Stimulated activated CD4-positive, alpha-beta T cell treated with anti-CD3 and anti-CD28 coated beads, Interleukin-2, amount 100 ng/mL, for 48 hours (primary cell): ENCODE data around the gene HIRA.

Experiments
- DNase-seq, 2 donors: peaks; one replicate each; pipeline ENCODE4 v3.0.0-alpha.2; 2020

Gene HIRA

DNA sequence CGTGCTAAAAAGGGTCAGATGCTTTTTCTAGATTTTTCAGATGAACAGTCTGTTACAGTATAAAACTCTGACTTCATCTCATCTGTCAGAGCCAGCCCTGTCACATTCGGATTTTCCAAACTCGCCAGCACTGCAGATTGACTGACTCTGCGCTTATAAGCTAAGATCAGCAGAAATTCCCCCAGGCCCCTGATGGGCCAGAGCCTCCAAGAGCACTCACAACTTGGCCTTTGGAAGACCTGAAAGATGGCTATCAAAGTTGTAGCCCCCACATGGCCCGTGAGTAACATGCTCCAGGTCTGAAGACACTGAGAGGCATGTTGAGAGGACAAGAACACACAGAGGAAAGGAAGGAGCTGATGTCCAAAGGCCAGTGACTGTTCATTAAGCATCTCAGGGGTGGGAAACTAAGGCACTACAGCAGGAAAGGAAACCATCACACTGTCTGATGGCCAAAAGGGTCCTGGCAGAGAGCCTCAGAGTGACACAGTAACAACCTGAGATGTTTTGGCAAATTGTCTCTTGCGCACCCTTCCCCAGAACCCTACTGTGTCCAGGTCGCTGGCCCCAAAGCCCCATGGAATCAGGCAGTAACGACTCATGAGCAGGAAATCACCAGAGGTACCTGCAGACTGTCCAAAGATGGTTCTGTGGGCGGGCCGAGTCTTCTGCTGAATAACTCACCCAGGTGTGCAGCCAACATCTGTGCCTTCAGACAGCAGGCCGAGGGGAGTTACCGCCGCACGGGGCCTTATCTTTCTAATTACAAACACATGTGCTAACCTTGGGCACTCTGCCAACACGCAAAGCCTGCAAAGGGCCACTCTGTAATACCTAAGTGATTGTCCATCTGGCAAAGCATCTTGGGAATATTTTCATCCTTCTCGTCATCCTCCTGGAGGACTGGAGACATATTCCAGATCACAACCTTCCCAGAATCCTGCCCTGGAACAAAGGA lies 23.6 kb downstream of the HIRA start:
- DNase-seq, result no peak

DNA sequence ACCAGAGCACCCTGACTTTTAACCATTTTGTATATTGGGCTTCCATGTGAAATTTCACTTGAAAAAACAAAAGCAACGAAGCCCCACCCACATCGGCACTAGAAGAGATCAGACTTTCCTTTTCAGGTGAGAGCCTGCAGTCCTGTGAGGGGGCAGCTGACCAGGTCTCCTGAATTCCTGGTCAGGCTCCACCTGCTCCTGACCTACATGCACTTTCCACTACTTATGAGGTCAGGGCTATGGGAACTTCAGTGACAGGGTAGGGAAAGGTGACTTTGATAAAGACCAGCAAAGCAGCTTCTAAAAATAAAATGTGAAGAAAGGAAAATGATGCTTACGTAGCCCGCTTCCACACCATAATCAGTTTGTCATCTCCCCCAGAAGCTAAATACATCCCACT lies 24.7 kb downstream of the HIRA start:
- DNase-seq, result no peak

DNA sequence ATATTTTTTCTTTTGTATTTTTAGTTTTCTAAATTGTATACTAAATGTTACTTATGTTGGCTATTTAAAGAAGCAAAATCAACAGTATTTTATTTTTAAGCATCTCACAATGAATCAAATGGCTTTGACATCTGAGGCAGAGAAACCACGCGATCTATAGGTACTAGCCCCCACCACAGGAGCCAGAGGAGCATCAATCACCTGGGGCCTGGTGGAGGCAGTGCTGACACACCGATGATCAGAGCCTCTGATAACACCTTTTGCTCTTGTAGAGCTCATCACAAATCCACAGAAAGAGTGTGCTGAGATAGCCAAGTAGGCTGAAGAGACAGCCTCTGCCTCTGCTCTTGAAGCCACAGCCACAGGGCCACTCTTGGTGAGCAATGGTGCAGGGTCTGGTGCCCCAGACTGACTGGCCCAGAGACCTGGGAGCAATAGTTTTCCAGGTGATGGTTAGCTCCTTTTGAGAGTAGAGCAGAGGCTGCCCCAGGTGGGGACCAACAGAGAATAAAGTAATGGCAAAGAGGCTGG lies 25.2 kb downstream of the HIRA start:
- DNase-seq, result no peak

GRCh38 chr22:19405652-19406051 lies 25.9 kb downstream of the HIRA start:
- DNase-seq, result no peak

DNA sequence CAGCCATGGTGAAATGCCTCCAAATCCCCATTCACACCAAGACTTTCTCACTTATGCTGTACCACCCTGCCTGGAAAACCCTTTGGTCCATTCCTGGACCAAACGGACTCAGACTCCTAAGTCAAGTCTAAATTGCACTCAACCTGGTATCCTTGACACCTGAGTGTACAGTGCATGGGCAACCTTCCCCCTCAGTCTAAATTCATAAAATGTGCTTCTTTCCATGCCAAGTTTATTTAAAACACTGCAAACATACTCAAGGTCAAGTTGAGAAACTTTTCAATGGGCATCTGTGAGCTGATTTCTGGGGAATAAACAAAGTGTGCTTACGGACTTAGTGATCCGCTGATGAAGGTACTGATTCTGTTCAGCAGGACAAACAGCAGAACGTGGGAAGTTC lies 26.4 kb downstream of the HIRA start:
- DNase-seq, result no peak

DNA sequence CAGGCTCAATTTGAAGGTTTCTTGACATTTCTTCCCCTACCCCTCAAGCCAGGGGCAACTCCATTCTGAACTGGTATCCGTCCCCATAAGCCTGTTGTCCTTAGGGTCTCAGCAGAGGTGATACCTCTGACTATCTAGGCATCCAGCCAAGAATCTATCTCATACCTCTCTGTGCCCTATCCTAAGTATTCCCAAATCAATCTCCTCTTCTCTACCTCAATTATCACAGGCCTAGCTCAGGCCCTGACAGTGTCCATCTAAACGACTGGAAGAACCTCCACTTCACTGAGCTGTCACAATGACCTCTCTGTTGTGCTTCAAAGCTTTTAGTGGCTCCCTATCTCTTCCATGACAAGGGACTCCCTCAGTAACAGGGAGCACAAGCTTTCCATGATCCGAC lies 26.9 kb downstream of the HIRA start:
- no peak for DNase-seq

- no peak for DNase-seq
Observed at GRCh38 chr22:19402642-19403191, 28.8 kb downstream of the HIRA start.

GRCh38 chr22:19401483-19401882 lies 30.1 kb downstream of the HIRA start:
- no peak for DNase-seq

GRCh38 chr22:19400881-19401280 lies 30.7 kb downstream of the HIRA start:
- DNase-seq, result no peak

GRCh38 chr22:19398652-19399051 lies 32.9 kb downstream of the HIRA start:
- no peak for DNase-seq

DNA sequence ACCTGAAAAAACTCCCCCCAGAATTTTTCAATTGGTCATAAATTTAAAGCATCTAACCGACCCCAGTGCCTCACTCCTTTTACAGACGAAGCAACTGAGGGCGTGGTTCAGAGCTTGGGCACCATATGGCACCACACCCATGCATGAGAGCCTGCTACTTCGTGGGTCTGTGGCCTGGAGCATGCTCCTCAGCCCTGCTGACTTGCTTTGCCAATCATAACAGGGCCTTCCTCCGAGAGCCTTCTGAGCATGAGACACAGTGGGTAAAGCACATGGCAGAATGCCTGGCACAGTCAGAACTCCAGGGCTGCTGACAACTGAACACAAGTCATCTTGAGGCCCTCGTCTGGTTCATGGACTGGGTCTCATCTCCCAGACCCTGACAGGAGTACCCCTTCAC lies 33.3 kb downstream of the HIRA start:
- DNase-seq, result no peak

- no peak for DNase-seq
Observed at GRCh38 chr22:19397734-19398104, 33.8 kb downstream of the HIRA start.

DNA sequence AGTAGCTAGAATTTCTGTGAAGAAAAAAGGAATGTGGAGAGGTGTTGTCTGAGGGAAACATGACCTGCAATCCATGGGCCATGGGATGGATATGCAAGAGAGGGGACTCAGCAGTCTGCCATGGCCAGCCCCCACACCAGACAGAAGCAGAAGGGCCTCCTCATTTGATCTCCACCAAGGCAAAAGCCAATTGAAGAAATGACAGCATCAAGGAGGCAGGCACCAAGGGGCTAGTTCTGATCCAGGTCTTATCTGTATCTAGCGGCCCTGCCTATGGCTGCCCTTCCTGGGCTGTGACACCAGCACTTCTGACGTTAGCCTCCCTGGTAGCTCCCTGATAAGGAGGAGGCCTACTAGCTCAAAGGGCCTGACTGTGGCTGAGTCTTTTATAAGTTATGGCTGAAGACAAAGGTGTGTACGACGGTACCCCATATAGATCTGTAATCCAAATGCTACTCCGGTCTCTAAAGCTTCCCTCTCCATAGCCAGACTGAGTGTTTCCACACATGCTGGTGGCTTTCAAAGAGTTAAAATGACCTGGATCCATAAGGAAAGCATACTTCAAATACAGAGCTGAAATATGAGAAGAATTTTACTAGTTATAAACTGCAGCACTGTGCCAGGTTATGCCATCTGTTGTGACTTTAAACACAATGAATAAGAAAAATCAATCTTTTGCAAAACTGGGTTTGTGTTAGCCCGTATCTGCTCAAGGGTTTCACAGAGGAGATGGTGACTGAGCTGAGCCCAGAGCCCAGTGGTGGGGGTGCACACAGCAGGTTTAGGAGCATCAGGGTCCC lies 34.4 kb downstream of the HIRA start:
- no peak for DNase-seq

DNA sequence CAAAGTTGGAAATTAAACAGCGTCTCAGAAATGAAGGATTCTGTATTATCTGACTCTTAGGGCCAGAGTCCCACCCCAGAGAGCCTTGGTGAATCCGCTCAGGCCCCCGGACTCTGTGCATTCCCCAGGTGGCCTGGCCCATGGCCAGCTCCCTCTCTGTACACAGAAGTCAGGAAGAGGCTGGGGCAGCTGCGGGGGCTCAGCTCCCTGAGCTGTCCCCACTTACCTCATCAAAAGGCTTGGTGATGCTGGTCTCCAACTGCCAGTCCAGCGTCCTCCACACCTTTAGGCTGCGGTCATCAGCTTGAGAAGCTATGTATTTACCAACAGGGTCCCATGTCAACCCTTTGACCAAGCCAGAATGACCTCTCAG lies 35.0 kb downstream of the HIRA start:
- DNase-seq, result no peak

- no peak for DNase-seq
Observed at GRCh38 chr22:19395276-19395675, 36.3 kb downstream of the HIRA start.

- no peak for DNase-seq
Observed at GRCh38 chr22:19394274-19395050, 37.1 kb downstream of the HIRA start.

DNA sequence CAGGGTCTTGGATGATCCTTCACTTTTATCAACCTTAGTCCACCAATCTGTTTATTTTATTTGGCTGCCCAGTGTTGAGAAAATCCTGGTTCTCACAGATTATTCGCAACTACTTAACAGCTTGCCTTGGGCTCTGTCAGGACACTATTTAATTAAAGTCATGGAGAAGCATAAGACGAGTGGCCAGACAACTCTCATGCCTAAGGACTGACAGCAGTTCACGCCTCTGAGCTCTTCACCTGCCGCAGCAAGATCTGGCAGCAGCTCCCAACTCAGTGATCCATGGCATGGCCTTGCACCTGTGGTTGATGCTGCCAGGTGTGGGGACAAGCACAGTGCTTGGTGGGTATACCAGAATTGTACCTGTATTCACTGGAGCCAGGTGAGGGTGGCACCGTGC lies 37.8 kb downstream of the HIRA start:
- DNase-seq, result no peak

- no peak for DNase-seq
Observed at GRCh38 chr22:19387575-19387974, 44.0 kb downstream of the HIRA start.

DNA sequence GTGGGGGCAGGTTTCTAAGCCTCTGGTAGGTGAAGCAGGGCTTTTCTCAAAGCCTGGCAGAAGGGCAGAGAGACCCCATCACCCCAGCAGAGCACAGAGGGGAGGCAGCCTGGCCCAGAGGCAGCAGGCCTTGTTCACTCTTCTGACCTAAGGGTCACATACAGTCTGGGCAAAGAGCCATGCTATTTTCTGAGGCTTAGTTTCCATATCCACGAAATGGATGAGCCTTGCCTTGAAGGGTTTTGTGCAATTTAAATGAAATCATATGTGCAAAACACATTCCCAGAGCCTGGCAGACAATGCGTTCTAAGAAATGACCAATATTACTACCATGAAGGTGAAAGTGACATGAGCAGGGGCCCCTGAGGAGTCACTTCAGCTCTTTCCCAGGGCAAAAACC lies 44.5 kb downstream of the HIRA start:
- no peak for DNase-seq

DNA sequence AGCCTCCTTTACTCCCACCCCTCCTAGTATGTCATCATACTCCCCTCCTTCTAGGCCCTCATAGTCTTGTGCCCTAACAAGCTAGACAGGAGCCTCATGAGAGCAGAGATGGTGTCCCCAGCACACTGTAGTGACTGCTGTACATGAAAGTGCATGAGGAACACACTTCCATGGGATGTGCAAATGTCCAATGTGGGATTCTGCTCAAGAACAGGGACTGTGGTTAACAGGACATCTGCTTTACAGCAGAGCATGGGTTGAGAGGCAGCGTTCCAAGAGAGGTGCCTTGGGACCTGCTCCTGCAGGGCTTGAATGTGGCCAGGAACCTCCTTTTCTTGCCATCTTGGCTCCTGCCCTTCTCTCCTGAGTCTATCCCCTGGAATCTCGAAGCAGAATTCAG lies 45.3 kb downstream of the HIRA start:
- no peak for DNase-seq

GRCh38 chr22:19385221-19385906 lies 46.2 kb downstream of the HIRA start:
- DNase-seq, result no peak

DNA sequence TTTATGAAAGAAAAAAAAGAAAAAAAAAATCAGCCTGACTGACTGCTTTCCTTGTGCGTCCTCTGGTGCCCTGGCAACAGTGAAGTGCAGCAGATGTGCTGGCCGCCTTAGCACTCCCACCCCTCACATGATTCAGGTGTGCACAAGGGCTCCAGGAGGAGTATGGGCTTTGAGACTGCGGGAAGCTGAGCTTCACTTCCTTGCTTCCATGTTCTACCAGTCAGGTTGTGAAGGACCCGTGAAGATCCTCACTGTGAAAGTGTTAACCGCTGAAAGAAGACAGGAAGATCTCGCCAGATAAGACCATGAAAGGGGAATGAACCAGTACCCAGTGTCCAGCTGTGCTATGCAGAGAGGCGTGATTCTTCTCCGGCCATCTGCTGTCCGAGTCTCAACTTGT lies 48.2 kb downstream of the HIRA start:
- no peak for DNase-seq
